Adrenal gland (tissue), 5 donors: Measurements from ENCODE around the gene GRXCR2.
"Not testable (repeated sequence)": the region's sequence is repeated elsewhere in the genome, so short reads cannot be mapped to it uniquely, and the experiment has no call there.

Experiments used
- CTCF ChIP-seq, 6 experiments: fragments of 450-650 bp in 4 of 6; fragments of 200-600 bp in 2 of 6; sonication (generic) in 1 of 6; IDR thresholded peaks; 1 replicate in 5 of 6; 2 replicates in 1 of 6; pipeline versions ENCODE4 v1.5.1 to v1.8.0; 2016 to 2021; ENCODE audit warnings: antibody characterized with exemption in 6 of 6, mild to moderate bottlenecking in 2 of 6, moderate library complexity in 1 of 6
- POLR2A ChIP-seq, 2 donors: fragments of 450-650 bp; IDR thresholded peaks; one replicate each; pipeline ENCODE4 v1.6.1; 2017; ENCODE audit warnings: antibody characterized with exemption in 2 of 2, mild to moderate bottlenecking in 2 of 2, moderate library complexity in 1 of 2
- donor health status: DM: no; HTN: no; CAD: no.

- TF ChIP-seq CTCF, POLR2A (IDR thresholded peaks at IDR 0.05): not testable (repeated sequence)
Measured at GRCh38 chr5:145836241-145836640, 36.6 kb downstream of the GRXCR2 start.
